Loucy (cell line): Measurements from ENCODE around the gene PTPRT.

Experiments
- CTCF ChIP-seq: fragments of 200-600 bp; sonication (generic); conservative IDR thresholded peaks from 2 replicates; pipeline ENCODE4 v1.5.1; 2014; ENCODE audit warnings: mild to moderate bottlenecking, antibody characterized with exemption, low read length
- EZH2phosphoT487 ChIP-seq: fragments of 200-600 bp; IDR thresholded peaks from 2 replicates; pipeline ENCODE4 v1.6.1; 2018; ENCODE audit warnings: antibody characterized with exemption, mild to moderate bottlenecking, moderate library complexity, borderline replicate concordance

- TF ChIP-seq CTCF (no peak), EZH2phosphoT487 (no peak)
Measured at GRCh38 chr20:42095221-42095620, 1094.5 kb downstream of the PTPRT start.
